Measurements from ENCODE around the gene DUSP2.
"Not testable (repeated sequence)": the region's sequence is repeated elsewhere in the genome, so short reads cannot be mapped to it uniquely, and the experiment has no call there.

Gene DUSP2

GRCh38 chr2:96146153-96146880 lies 1.1 kb upstream of the DUSP2 start:
- no peak for DNase-seq

- DNase-seq, result no peak
Observed at GRCh38 chr2:96145848-96146152, 560 bp upstream of the DUSP2 start.

GRCh38 chr2:96144481-96145035 lies 682 bp downstream of the DUSP2 start:
- no peak for DNase-seq

- no peak for DNase-seq
Observed at GRCh38 chr2:96143848-96144480, 1.3 kb downstream of the DUSP2 start.

GRCh38 chr2:96143231-96143847 lies 1.9 kb downstream of the DUSP2 start:
- no peak for DNase-seq

- no peak for DNase-seq
Observed at GRCh38 chr2:96142217-96143113, 2.8 kb downstream of the DUSP2 start.

- DNase-seq, result not testable (repeated sequence)
Observed at GRCh38 chr2:96141624-96141967, 3.6 kb downstream of the DUSP2 start.

- no peak for DNase-seq
Observed at GRCh38 chr2:96140941-96141623, 4.2 kb downstream of the DUSP2 start.

GRCh38 chr2:96139181-96139758 lies 6.0 kb downstream of the DUSP2 start:
- no peak for DNase-seq

- no peak for DNase-seq
Observed at GRCh38 chr2:96138179-96139145, 6.8 kb downstream of the DUSP2 start, which contains the start of gene ASTL. ASTL (minus strand) TSS chr2:96138502; CDS start chr2:96138436, 66 bp downstream.

- no peak for DNase-seq
Observed at GRCh38 chr2:96137321-96138178, 7.7 kb downstream of the DUSP2 start.

- DNase-seq, result no peak
Observed at GRCh38 chr2:96136129-96136720, 9.0 kb downstream of the DUSP2 start.

GRCh38 chr2:96135621-96136020 lies 9.6 kb downstream of the DUSP2 start:
- no peak for DNase-seq

- no peak for DNase-seq
Observed at GRCh38 chr2:96135171-96135570, 10.1 kb downstream of the DUSP2 start.

- DNase-seq, result no peak
Observed at GRCh38 chr2:96134421-96134820, 10.8 kb downstream of the DUSP2 start.

- DNase-seq, result no peak
Observed at GRCh38 chr2:96131813-96132745, 13.2 kb downstream of the DUSP2 start.

GRCh38 chr2:96131152-96131812 lies 14.0 kb downstream of the DUSP2 start:
- DNase-seq, result no peak

GRCh38 chr2:96130483-96130882 lies 14.8 kb downstream of the DUSP2 start:
- no peak for DNase-seq

All from amniotic stem cell (primary cell).